Activated naive CD8-positive, alpha-beta T cell treated with anti-CD3 and anti-CD28 coated beads, Interleukin-2, amount 10 ng/mL, durations not matched to agents 7 days and 5 days (primary cell): ENCODE data around the gene MRPL11. TPM values are rescaled to one million over a fixed set of nuclear protein-coding genes. Genes with fewer than 3 reads are reported as not detected.
"Not testable (repeated sequence)": the region's sequence is repeated elsewhere in the genome, so short reads cannot be mapped to it uniquely, and the experiment has no call there.

Source experiments
- ATAC-seq: fragments of 150-1000 bp; cut with Tn5 transposase; one replicate; pipeline ENCODE4 v1.10.0; 2021; ENCODE audit warnings: low read depth, moderate library complexity
- POLR2A ChIA-PET: fragments of 350-600 bp; sonication (Branson Sonifier 250); formaldehyde crosslinking; loops from one replicate; lab custom pipeline; 2021; ENCODE audit warnings: antibody characterized with exemption; lab: Charles Lee
- DNase-seq: peaks from one replicate; pipeline ENCODE4 v3.0.0; 2021
- H3K27ac Mint-ChIP-seq: one replicate; pipeline ENCODE4 v1.8.0; 2022; ENCODE audit warnings: mild to moderate bottlenecking, mixed read lengths
- H3K27me3 Mint-ChIP-seq: one replicate; pipeline ENCODE4 v1.8.0; 2022; ENCODE audit warnings: mild to moderate bottlenecking, moderate library complexity, mixed read lengths
- H3K36me3 Mint-ChIP-seq: one replicate; pipeline ENCODE4 v1.8.0; 2021; ENCODE audit warnings: mild to moderate bottlenecking, mixed read lengths
- H3K4me1 Mint-ChIP-seq: one replicate; pipeline ENCODE4 v1.8.0; 2021; ENCODE audit warnings: mixed read lengths
- H3K4me3 Mint-ChIP-seq: one replicate; pipeline ENCODE4 v1.8.0; 2022; ENCODE audit warnings: mild to moderate bottlenecking, moderate library complexity, mixed read lengths
- H3K9me3 Mint-ChIP-seq: one replicate; pipeline ENCODE4 v1.8.0; 2021; ENCODE audit warnings: mixed read lengths
- total RNA-seq, 2 experiments: library from RNA; stranded (reverse); gene quantifications; one replicate each; pipeline ENCODE4 v1.2.3, GENCODE V29; 2021

MRPL11 gene
- total RNA-seq, 2 experiments from 2014 or later = 53.9 to 64.4 TPM

- no peak overlapping the region for H3K27ac Mint-ChIP-seq
- peaks cover 8% of the 10 kb centered on the region for H3K36me3 Mint-ChIP-seq
- peaks cover 3% of the 10 kb centered on the region for H3K27me3 Mint-ChIP-seq
- H3K4me3 Mint-ChIP-seq = no peak overlapping the region
- H3K4me1 Mint-ChIP-seq = peaks cover 28% of the 10 kb centered on the region
- H3K9me3 Mint-ChIP-seq = peaks cover 3% of the 10 kb centered on the region
- no peak for ATAC-seq
- POLR2A ChIA-PET = interaction anchor here (2.7 kb wide), 1 partner anchor 26 kb away, joined by 11 read pairs; the partner anchor contains the start of gene MRPL11
- DNase-seq = no peak
These were observed 26.3 kb upstream of the MRPL11 start for GRCh38 chr11:66464916-66465315.

GRCh38 chr11:66464116-66464515, 25.5 kb upstream of the MRPL11 start:
- not testable (repeated sequence) for H3K36me3 Mint-ChIP-seq, ATAC-seq, H3K4me3 Mint-ChIP-seq, H3K9me3 Mint-ChIP-seq, H3K27ac Mint-ChIP-seq, DNase-seq, H3K27me3 Mint-ChIP-seq
- POLR2A ChIA-PET = interaction anchor here (0.7 kb wide), 1 partner anchor 10 kb away, joined by 3 read pairs; no protein-coding TSS in a partner anchor
- H3K4me1 Mint-ChIP-seq = peaks cover 34% of the 10 kb centered on the region

DNA sequence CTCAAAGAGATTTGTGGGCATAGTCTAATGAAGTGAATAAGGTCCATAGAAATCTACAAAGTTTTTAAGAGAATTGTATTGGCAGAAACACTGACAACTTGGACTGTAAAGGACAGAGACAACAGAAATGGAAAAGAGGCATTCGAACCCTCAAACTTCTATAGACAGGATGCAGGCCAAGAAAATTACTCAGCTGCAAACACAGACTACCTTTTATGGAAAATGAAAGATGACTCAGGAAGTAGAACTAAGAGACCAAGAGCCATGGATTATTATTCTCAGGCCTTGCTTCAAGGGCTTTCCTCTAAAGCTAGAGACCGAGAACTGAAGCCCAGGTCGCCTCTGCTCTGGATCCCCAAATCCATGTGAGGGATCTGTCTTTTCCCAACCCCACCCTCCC, 24.3 kb upstream of the MRPL11 start:
- POLR2A ChIA-PET = interaction anchor here (0.9 kb wide), 1 partner anchor 17 kb away, joined by 5 read pairs; the partner anchor contains the start of gene DPP3
- Mint-ChIP-seq H3K9me3 (peaks cover 3% of the 10 kb centered on the region), H3K36me3 (peaks cover 8% of the 10 kb centered on the region), H3K4me1 (peaks cover 32% of the 10 kb centered on the region), H3K4me3 (no peak overlapping the region), H3K27me3 (no peaks in the 10 kb centered on the region), H3K27ac (peak overlapping the region; percentile 44)
- ATAC-seq (no peak), DNase-seq (no peak)

- DNase-seq (no peak), ATAC-seq (no peak)
- Mint-ChIP-seq H3K27me3 (no peaks in the 10 kb centered on the region), H3K36me3 (peaks cover 8% of the 10 kb centered on the region), H3K9me3 (peaks cover 3% of the 10 kb centered on the region), H3K4me3 (no peak overlapping the region), H3K4me1 (peaks cover 28% of the 10 kb centered on the region), H3K27ac (no peak overlapping the region)
- POLR2A ChIA-PET = no interaction called here
These were observed 23.4 kb upstream of the MRPL11 start for GRCh38 chr11:66462010-66462409.

- Mint-ChIP-seq H3K27ac (peak overlapping the region; percentile 58), H3K4me3 (no peak overlapping the region), H3K9me3 (peaks cover 3% of the 10 kb centered on the region), H3K27me3 (no peaks in the 10 kb centered on the region), H3K36me3 (peaks cover 8% of the 10 kb centered on the region), H3K4me1 (peaks cover 30% of the 10 kb centered on the region)
- ATAC-seq (no peak), DNase-seq (no peak)
- POLR2A ChIA-PET = no interaction called here
These were observed 20.6 kb upstream of the MRPL11 start for GRCh38 chr11:66459138-66459778.

- Mint-ChIP-seq H3K27me3 (no peaks in the 10 kb centered on the region), H3K27ac (peak overlapping the region; percentile 38), H3K9me3 (peaks cover 3% of the 10 kb centered on the region), H3K36me3 (peaks cover 7% of the 10 kb centered on the region), H3K4me1 (peaks cover 32% of the 10 kb centered on the region), H3K4me3 (no peak overlapping the region)
- DNase-seq (no peak), ATAC-seq (no peak)
- POLR2A ChIA-PET = no interaction called here
These were observed 19.2 kb upstream of the MRPL11 start for GRCh38 chr11:66457826-66458225.

GRCh38 chr11:66454828-66455227, 16.2 kb upstream of the MRPL11 start:
- ATAC-seq (no peak), DNase-seq (no peak)
- Mint-ChIP-seq H3K27me3 (peaks cover 3% of the 10 kb centered on the region), H3K4me1 (peaks cover 25% of the 10 kb centered on the region), H3K36me3 (no peaks in the 10 kb centered on the region), H3K4me3 (peak overlapping the region; percentile 1), H3K27ac (no peak overlapping the region), H3K9me3 (no peaks in the 10 kb centered on the region)
- POLR2A ChIA-PET = interaction anchor here (0.5 to 2.5 kb wide), 2 partner anchors 12 to 90 kb away, joined by 3 to 7 read pairs; partner anchors contain the start of gene PELI3

DNA sequence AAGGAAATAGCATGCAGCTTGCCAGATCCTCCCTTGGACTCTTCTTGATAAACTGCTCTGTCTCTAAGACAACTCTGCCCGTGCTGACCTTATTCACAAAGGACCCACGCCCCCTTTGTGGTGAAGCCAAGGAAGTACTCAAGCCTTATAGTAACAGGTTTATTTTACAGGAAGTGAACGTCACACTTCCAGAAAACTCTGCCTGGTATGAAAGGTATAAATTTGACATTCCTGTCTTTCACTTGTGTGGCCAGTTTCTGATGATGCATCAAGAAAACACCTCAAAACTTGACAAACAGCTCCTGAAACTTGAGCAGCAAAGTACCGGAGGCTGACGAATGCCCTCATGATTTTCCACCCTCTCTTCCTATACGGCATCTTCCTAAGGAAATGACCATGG, 15.6 kb upstream of the MRPL11 start:
- H3K9me3 Mint-ChIP-seq = no peaks in the 10 kb centered on the region
- no peak overlapping the region for H3K27ac Mint-ChIP-seq
- H3K36me3 Mint-ChIP-seq = no peaks in the 10 kb centered on the region
- H3K4me1 Mint-ChIP-seq = peaks cover 20% of the 10 kb centered on the region
- DNase-seq (no peak), ATAC-seq (no peak)
- no peak overlapping the region for H3K4me3 Mint-ChIP-seq
- POLR2A ChIA-PET = interaction anchor here (0.5 to 2.5 kb wide), 3 partner anchors 10 to 90 kb away, joined by 3 to 7 read pairs (median 3); partner anchors contain the start of gene PELI3
- peaks cover 7% of the 10 kb centered on the region for H3K27me3 Mint-ChIP-seq

- no peak for ATAC-seq
- no peaks in the 10 kb centered on the region for H3K9me3 Mint-ChIP-seq
- H3K36me3 Mint-ChIP-seq = no peaks in the 10 kb centered on the region
- H3K27me3 Mint-ChIP-seq = peaks cover 7% of the 10 kb centered on the region
- H3K4me1 Mint-ChIP-seq = peaks cover 15% of the 10 kb centered on the region
- no peak overlapping the region for H3K27ac Mint-ChIP-seq
- DNase-seq = no peak
- no peak overlapping the region for H3K4me3 Mint-ChIP-seq
- POLR2A ChIA-PET = no interaction called here
These were observed 13.0 kb upstream of the MRPL11 start for GRCh38 chr11:66451663-66452062.

DNA sequence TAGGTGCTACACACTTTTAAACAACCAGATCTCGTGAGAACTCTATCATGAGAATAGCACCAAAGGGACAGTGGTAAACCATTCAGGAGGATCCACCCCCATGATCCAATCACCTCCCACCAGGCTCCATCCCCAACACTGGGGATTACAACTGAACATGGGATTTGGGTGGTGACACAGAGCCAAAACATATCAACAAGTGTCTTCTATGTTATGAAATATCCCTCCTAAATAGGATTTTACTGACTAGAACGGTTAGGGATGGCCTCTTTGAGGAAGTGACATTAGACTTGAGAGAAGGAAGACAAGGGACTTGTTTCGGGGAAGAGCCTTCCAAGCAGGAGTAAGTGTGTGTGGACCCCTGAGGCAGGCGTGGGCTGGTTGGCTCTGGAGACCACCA, 11.9 kb upstream of the MRPL11 start:
- Mint-ChIP-seq H3K9me3 (no peaks in the 10 kb centered on the region), H3K36me3 (no peaks in the 10 kb centered on the region), H3K4me1 (peaks cover 15% of the 10 kb centered on the region), H3K27me3 (peaks cover 7% of the 10 kb centered on the region), H3K4me3 (no peak overlapping the region), H3K27ac (no peak overlapping the region)
- ATAC-seq = no peak
- DNase-seq = no peak
- POLR2A ChIA-PET = interaction anchor here (0.6 kb wide), 1 partner anchor 122 kb away, joined by 3 read pairs; no protein-coding TSS in a partner anchor

DNA sequence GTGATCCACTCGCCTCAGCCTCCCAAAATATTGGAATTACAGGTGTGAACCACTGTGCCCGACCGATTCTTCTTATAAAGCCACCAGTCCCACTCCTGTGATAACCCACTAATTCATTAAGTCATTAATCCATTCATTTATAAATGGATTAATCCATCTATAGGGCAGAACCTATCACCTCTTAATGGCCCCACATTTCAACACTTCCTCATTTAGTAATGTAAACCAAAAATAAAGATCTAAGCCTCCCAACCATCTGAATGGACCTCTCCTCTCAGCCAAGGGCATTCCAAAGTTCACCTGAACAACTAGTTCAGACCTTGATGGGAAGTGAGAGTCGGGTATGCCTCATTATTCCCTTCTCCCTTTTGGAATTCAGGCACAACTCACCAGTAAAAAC, 9.9 kb upstream of the MRPL11 start:
- H3K27me3 Mint-ChIP-seq = peaks cover 9% of the 10 kb centered on the region
- H3K9me3 Mint-ChIP-seq = peaks cover 4% of the 10 kb centered on the region
- H3K36me3 Mint-ChIP-seq = no peaks in the 10 kb centered on the region
- no peak overlapping the region for H3K27ac Mint-ChIP-seq
- no peak overlapping the region for H3K4me3 Mint-ChIP-seq
- no peaks in the 10 kb centered on the region for H3K4me1 Mint-ChIP-seq
- ATAC-seq (no peak), DNase-seq (no peak)
- POLR2A ChIA-PET = no interaction called here

- peaks cover 12% of the 10 kb centered on the region for H3K9me3 Mint-ChIP-seq
- no peak for DNase-seq
- POLR2A ChIA-PET = no interaction called here
- no peaks in the 10 kb centered on the region for H3K4me1 Mint-ChIP-seq
- peaks cover 9% of the 10 kb centered on the region for H3K27me3 Mint-ChIP-seq
- no peak overlapping the region for H3K4me3 Mint-ChIP-seq
- H3K36me3 Mint-ChIP-seq = no peaks in the 10 kb centered on the region
- no peak for ATAC-seq
- H3K27ac Mint-ChIP-seq = no peak overlapping the region
These were observed 8.4 kb upstream of the MRPL11 start for GRCh38 chr11:66447012-66447411.

GRCh38 chr11:66443602-66444001, 5.0 kb upstream of the MRPL11 start:
- Mint-ChIP-seq H3K4me1 (peaks cover 7% of the 10 kb centered on the region), H3K4me3 (no peak overlapping the region), H3K27ac (no peak overlapping the region), H3K27me3 (peaks cover 2% of the 10 kb centered on the region), H3K36me3 (no peaks in the 10 kb centered on the region), H3K9me3 (peaks cover 12% of the 10 kb centered on the region)
- POLR2A ChIA-PET = interaction anchor here (1.5 kb wide), 1 partner anchor 36 kb away, joined by 3 read pairs; the partner anchor contains the start of gene DPP3
- ATAC-seq (no peak), DNase-seq (no peak)

- not testable (repeated sequence) for DNase-seq, H3K36me3 Mint-ChIP-seq, ATAC-seq, H3K27me3 Mint-ChIP-seq, H3K4me3 Mint-ChIP-seq, H3K27ac Mint-ChIP-seq
- H3K4me1 Mint-ChIP-seq = peaks cover 17% of the 10 kb centered on the region
- peaks cover 12% of the 10 kb centered on the region for H3K9me3 Mint-ChIP-seq
- POLR2A ChIA-PET = interaction anchor here (1.6 kb wide), 1 partner anchor 20 kb away, joined by 3 read pairs; no protein-coding TSS in a partner anchor
These were observed 2.3 kb upstream of the MRPL11 start for GRCh38 chr11:66440940-66441282.
